ENCODE results near the gene MYO1E. TPM values are rescaled to one million over a fixed set of nuclear protein-coding genes. Genes with fewer than 3 reads are reported as not detected.

The MYO1E gene
- total and polyA plus RNA-seq, 2 of the 8 experiments (the other 6 are each of a cell fraction or from before 2014, with no cell fraction given): 19.6 to 142 TPM

- no peak overlapping the region for H2AFZ ChIP-seq (ENCODE audit: low read length)
- H3K23me2 ChIP-seq (ENCODE audit: low read depth, low read length): no peaks in the 10 kb centered on the region
- H3K27ac ChIP-seq (ENCODE audit: low read depth, low read length): no peak overlapping the region
- WGBS, 2 experiments (ENCODE audit: extremely low coverage in 1 of 2, insufficient coverage in 1 of 2, insufficient read length in 1 of 2, insufficient replicate concordance in 2 of 2, low coverage in 1 of 2, low lambda C conversion rate in 2 of 2, missing lambda C conversion rate in 1 of 2): 93% methylated on average over 6 of the region's 6 CpGs; no CpG with 5 or more reads in 1 of the 2 experiments
- no peak overlapping the region for H4K8ac ChIP-seq (ENCODE audit: extremely low read depth, insufficient read depth, low read length)
- no peak overlapping the region for H3K18ac ChIP-seq (ENCODE audit: extremely low read depth, low read length)
- no peak overlapping the region for H4K5ac ChIP-seq (ENCODE audit: insufficient read length, low read depth, low read length)
- no peak for FAIRE-seq
- ChIA-PET POLR2A (ENCODE audit: partially characterized antibody) (interaction anchor here (1.2 kb wide), 1 partner anchor 10 kb away, joined by 4 read pairs; no protein-coding TSS in a partner anchor), CTCF (ENCODE audit: partially characterized antibody) (interaction anchor here (1.4 kb wide), 1 partner anchor 18 kb away, joined by 3 read pairs; no protein-coding TSS in a partner anchor)
- H3K9me3 ChIP-seq (ENCODE audit: insufficient read depth in 2 of 2, low read depth in 1 of 2, low read length in 1 of 2): no peaks in the 10 kb centered on the region
- no peak overlapping the region for H2BK15ac ChIP-seq (ENCODE audit: low read length)
- H3K4me1 ChIP-seq (replicated peaks in 1 of 4; ENCODE audit: control insufficient read depth in 3 of 4, insufficient read depth in 4 of 4, low read length in 3 of 4): peaks cover 0 to 2% (median 0%) of the 10 kb centered on the region in 4 experiments; a peak in 2 of 7 replicates
- no peak overlapping the region for H3K4me2 ChIP-seq (ENCODE audit: insufficient read depth in 1 of 2, low read depth in 2 of 2, low read length in 2 of 2)
- H3K23ac ChIP-seq (ENCODE audit: insufficient read length): no peak overlapping the region
- no peak overlapping the region for H4K91ac ChIP-seq (replicated peaks; ENCODE audit: insufficient read length, low read length)
- no peak for DNase-seq (ENCODE audit: low read depth in 1 of 2, low spot score in 2 of 2)
- no peak overlapping the region for H3K4ac ChIP-seq (replicated peaks; ENCODE audit: insufficient read length, low read depth, low read length)
- TF ChIP-seq SAP30 (IDR thresholded peaks at IDR 0.05; ENCODE audit: insufficient read depth, insufficient replicate concordance, low read length): no peak
- no peak for TF ChIP-seq TBP (IDR thresholded peaks at IDR 0.05; ENCODE audit: low read depth, low read length)
- TF ChIP-seq JUN (IDR thresholded peaks at IDR 0.05; ENCODE audit: low read depth, low read length): no peak
- no peak for TF ChIP-seq POU5F1 (IDR thresholded peaks at IDR 0.05; ENCODE audit: low read depth, low read length)
- TF ChIP-seq SP1 (IDR thresholded peaks at IDR 0.05; ENCODE audit: low read depth, low read length): no peak
- no peak for TF ChIP-seq KDM4A (IDR thresholded peaks at IDR 0.05; ENCODE audit: low read depth, low read length, severe bottlenecking)
- no peak overlapping the region for H2BK12ac ChIP-seq (ENCODE audit: low read depth, low read length)
- peaks cover 0 to 64% of the 10 kb centered on the region in 2 experiments; a peak in 3 of 4 replicates for H3K79me2 ChIP-seq (ENCODE audit: control insufficient read depth in 1 of 2, insufficient read depth in 2 of 2, low read length in 2 of 2)
- H2BK120ac ChIP-seq (replicated peaks; ENCODE audit: low read depth, low read length): no peak overlapping the region
- H4K20me1 ChIP-seq (replicated peaks in 1 of 2; ENCODE audit: control insufficient read depth in 1 of 2, insufficient read depth in 2 of 2, low read length in 2 of 2): peaks cover 2 to 6% of the 10 kb centered on the region in 2 experiments
- peaks cover 16% of the 10 kb centered on the region for H3K79me1 ChIP-seq (ENCODE audit: low read depth, low read length)
- no peak overlapping the region for H3K9ac ChIP-seq (replicated peaks in 1 of 4; ENCODE audit: extremely low read depth in 1 of 4, low read depth in 3 of 4, low read length in 3 of 4)
- no peak overlapping the region for H2BK5ac ChIP-seq (ENCODE audit: low read depth, low read length)
- H3K4me3 ChIP-seq (ENCODE audit: extremely low read depth in 1 of 4, insufficient read depth in 2 of 4, low read depth in 3 of 4, low read length in 4 of 4): no peak overlapping the region
- no peak overlapping the region for H2AK5ac ChIP-seq (ENCODE audit: low read depth, low read length)
- no peaks in the 10 kb centered on the region for H3K36me3 ChIP-seq (ENCODE audit: control insufficient read depth in 2 of 4, insufficient read depth in 4 of 4, low read length in 3 of 4)
- no peak overlapping the region for H2BK20ac ChIP-seq (ENCODE audit: low read length)
- H3K27me3 ChIP-seq (replicated peaks in 1 of 4; ENCODE audit: control insufficient read depth in 3 of 4, extremely low read depth in 1 of 4, insufficient read depth in 3 of 4, low read length in 3 of 4): no peaks in the 10 kb centered on the region
- no peak overlapping the region for H3K14ac ChIP-seq (ENCODE audit: insufficient read length)
- no peak overlapping the region for H3K56ac ChIP-seq (replicated peaks; ENCODE audit: insufficient read length, low read depth, low read length)
Observed at GRCh38 chr15:59307165-59307537, 65.5 kb downstream of the MYO1E start.
